ENCODE measurements around the gene SCIN. TPM values are rescaled to one million over a fixed set of nuclear protein-coding genes. Genes with fewer than 3 reads are reported as not detected.

SCIN gene
- total RNA-seq, 1 experiment from 2014 or later = 5.6 TPM

- POLR2A ChIA-PET = interaction anchor here (0.5 to 0.6 kb wide), 4 partner anchors 100 to 669 kb away, joined by 3 to 4 read pairs (median 4); no protein-coding TSS in a partner anchor
- peaks cover 29% of the 10 kb centered on the region for H3K4me1 ChIP-seq (ENCODE audit: control insufficient read depth, insufficient read depth, low read length)
- H3K9me3 ChIP-seq (ENCODE audit: control insufficient read depth, insufficient read depth, low read depth, low read length) = no peaks in the 10 kb centered on the region
- peak; percentile 97 for DNase-seq (ENCODE audit: low read depth, low spot score)
- H3K4me3 ChIP-seq (ENCODE audit: low read depth in 2 of 2, low read length in 2 of 2) = peak overlapping the region; percentile 96 to 97
- peak; percentile 94 for ATAC-seq
- no peaks in the 10 kb centered on the region for H3K27me3 ChIP-seq (ENCODE audit: control insufficient read depth, insufficient read depth, low read length)
- H3K27ac ChIP-seq (ENCODE audit: low read length) = peak overlapping the region; percentile 92
- BruUV-seq (replicated peaks) = TSS peak; percentile 99
- intact Hi-C loops (cut with micrococcal nuclease; ENCODE audit: unreplicated experiment) (loop anchor here (1.0 to 10.0 kb wide), 2 partner anchors 256 to 428 kb away; no protein-coding TSS in a partner anchor), in situ Hi-C loops (cut with HindIII; ENCODE audit: low pct_unique_long_range_greater_than_20kb, low sequenced_read_pairs) (no loop called here)
- H3K36me3 ChIP-seq (ENCODE audit: control insufficient read depth, insufficient read depth, low read length) = peaks cover 7% of the 10 kb centered on the region
- CTCF ChIA-PET = interaction anchor here (0.7 to 2.0 kb wide), 5 partner anchors 48 to 480 kb away, joined by 3 to 5 read pairs (median 4); no protein-coding TSS in a partner anchor
- TF ChIP-seq POLR2AphosphoS5 (IDR thresholded peaks at IDR 0.05; ENCODE audit: low read depth, low read length) (peak; percentile 46; the same call in 1 of the 2 replicates), SIN3A (IDR thresholded peaks at IDR 0.05; ENCODE audit: borderline replicate concordance, insufficient read depth, low read depth, low read length) (peak; percentile 77; the same call in 1 of the 2 replicates), TCF7L2 (IDR thresholded peaks at IDR 0.05; ENCODE audit: low read depth, low read length) (peak; percentile 57), REST (IDR thresholded peaks at IDR 0.05; ENCODE audit: insufficient read depth in 1 of 2, low read depth in 2 of 2, low read length in 1 of 2) (no peak), CTCF (IDR thresholded peaks at IDR 0.05) (peak; percentile 100)
Measured at GRCh38 chr7:12686234-12686890, 115.8 kb downstream of the SCIN start.

GRCh38 chr7:12686891-12687717 lies 116.6 kb downstream of the SCIN start, which contains the start of gene ARL4A:
Gene ARL4A, plus strand, starts transcription at chr7:12687633. Its CDS starts 622 bp downstream, at chr7:12688255.
- ChIA-PET POLR2A (interaction anchor here (0.6 to 0.9 kb wide), 5 partner anchors 9 to 498 kb away, joined by 3 to 4 read pairs (median 3); no protein-coding TSS in a partner anchor), CTCF (interaction anchor here (0.5 to 2.0 kb wide), 3 partner anchors 48 to 1012 kb away, joined by 4 read pairs; no protein-coding TSS in a partner anchor)
- Histone ChIP-seq H3K4me1 (ENCODE audit: control insufficient read depth, insufficient read depth, low read length) (peaks cover 29% of the 10 kb centered on the region), H3K36me3 (ENCODE audit: control insufficient read depth, insufficient read depth, low read length) (peaks cover 7% of the 10 kb centered on the region), H3K4me3 (ENCODE audit: low read depth in 2 of 2, low read length in 2 of 2) (peak within 1 kb of the TSS; percentile 96 to 97), H3K9me3 (ENCODE audit: control insufficient read depth, insufficient read depth, low read depth, low read length) (no peaks in the 10 kb centered on the region), H3K27me3 (ENCODE audit: control insufficient read depth, insufficient read depth, low read length) (no peaks in the 10 kb centered on the region), H3K27ac (ENCODE audit: low read length) (peak within 1 kb of the TSS; percentile 92)
- in situ Hi-C loops (cut with HindIII; ENCODE audit: low pct_unique_long_range_greater_than_20kb, low sequenced_read_pairs) = no loop called here
- DNase-seq (ENCODE audit: low read depth, low spot score) = peak; percentile 94
- peak; percentile 88 for ATAC-seq
- TF ChIP-seq SIN3A (IDR thresholded peaks at IDR 0.05; ENCODE audit: borderline replicate concordance, insufficient read depth, low read depth, low read length) (no peak), POLR2AphosphoS5 (IDR thresholded peaks at IDR 0.05; ENCODE audit: low read depth, low read length) (peak; percentile 72), CTCF (IDR thresholded peaks at IDR 0.05) (peak; percentile 72)
- intact Hi-C loops (cut with micrococcal nuclease; ENCODE audit: unreplicated experiment) = loop anchor here (1.0 to 10.0 kb wide), 2 partner anchors 255 to 428 kb away; no protein-coding TSS in a partner anchor
- BruUV-seq (replicated peaks) = no TSS peak

Measured in Panc1 (cell line).